IPS-NIHi7 (cell line): ENCODE measurements around the gene DPYSL3.
A peak's percentile ranks its signal among the peaks of the same experiment; 100 is the strongest.

Source experiments
- DNase-seq: peaks from one replicate; pipeline ENCODE4 v3.0.0; 2012; ENCODE audit warnings: mixed read lengths; ENCODE audit errors: extremely low spot score

DPYSL3 gene

GRCh38 chr5:147474140-147474539 lies 35.7 kb downstream of the DPYSL3 start:
- DNase-seq: no peak

- DNase-seq: no peak
These were observed 37.0 kb downstream of the DPYSL3 start for GRCh38 chr5:147472664-147473475.

GRCh38 chr5:147467973-147468508 lies 41.8 kb downstream of the DPYSL3 start:
- no peak for DNase-seq

GRCh38 chr5:147466360-147466980 lies 43.4 kb downstream of the DPYSL3 start:
- no peak for DNase-seq

- no peak for DNase-seq
These were observed 44.1 kb downstream of the DPYSL3 start for GRCh38 chr5:147465747-147466146.

- DNase-seq: peak; percentile 63
These were observed 45.7 kb downstream of the DPYSL3 start for GRCh38 chr5:147464211-147464610.

- no peak for DNase-seq
These were observed 48.0 kb downstream of the DPYSL3 start for GRCh38 chr5:147461915-147462314.

- no peak for DNase-seq
These were observed 49.5 kb downstream of the DPYSL3 start for GRCh38 chr5:147460380-147460779.

- DNase-seq: no peak
These were observed 51.3 kb downstream of the DPYSL3 start for GRCh38 chr5:147458581-147458980.

GRCh38 chr5:147455822-147456450 lies 53.9 kb downstream of the DPYSL3 start:
- DNase-seq: no peak

GRCh38 chr5:147454996-147455677 lies 54.7 kb downstream of the DPYSL3 start:
- no peak for DNase-seq

- DNase-seq: peak; percentile 90
These were observed 55.7 kb downstream of the DPYSL3 start for GRCh38 chr5:147453875-147454814.

- DNase-seq: peak; percentile 65
These were observed 57.6 kb downstream of the DPYSL3 start for GRCh38 chr5:147452165-147452811.

- no peak for DNase-seq
These were observed 58.7 kb downstream of the DPYSL3 start for GRCh38 chr5:147451193-147451592.

GRCh38 chr5:147450606-147451005 lies 59.3 kb downstream of the DPYSL3 start:
- no peak for DNase-seq

- no peak for DNase-seq
These were observed 61.1 kb downstream of the DPYSL3 start for GRCh38 chr5:147448766-147449165.

- DNase-seq: no peak
These were observed 63.3 kb downstream of the DPYSL3 start for GRCh38 chr5:147446523-147446922.

GRCh38 chr5:147445917-147446316 lies 64.0 kb downstream of the DPYSL3 start:
- no peak for DNase-seq

- DNase-seq: no peak
These were observed 64.8 kb downstream of the DPYSL3 start for GRCh38 chr5:147445090-147445489.

GRCh38 chr5:147442224-147442623 lies 67.6 kb downstream of the DPYSL3 start:
- no peak for DNase-seq
